Muscle of leg (tissue), 11 donors: Measurements from ENCODE around the gene RASA1. TPM values are rescaled to one million over a fixed set of nuclear protein-coding genes. Genes with fewer than 3 reads are reported as not detected.

ENCODE experiments used
- DNase-seq: peaks from one replicate; pipeline ENCODE4 v3.0.0; 2013
- H3K27ac ChIP-seq: one replicate; pipeline ENCODE4 v1.5.1; 2013; ENCODE audit warnings: mild to moderate bottlenecking, low read length, control low read depth
- H3K27me3 ChIP-seq: one replicate; pipeline ENCODE4 v1.6.1; 2013; ENCODE audit warnings: low read length; ENCODE audit not compliant: control insufficient read depth, insufficient read depth
- H3K36me3 ChIP-seq: one replicate; pipeline ENCODE4 v1.6.1; 2013; ENCODE audit warnings: low read length; ENCODE audit not compliant: control insufficient read depth, insufficient read depth
- H3K4me1 ChIP-seq: one replicate; pipeline ENCODE4 v1.6.1; 2013; ENCODE audit warnings: low read length; ENCODE audit not compliant: control insufficient read depth, insufficient read depth
- H3K4me3 ChIP-seq: one replicate; pipeline ENCODE4 v1.5.1; 2013; ENCODE audit warnings: low read length, control low read depth
- H3K9me3 ChIP-seq: replicated peaks from 2 replicates; pipeline ENCODE4 v1.6.1; 2013; ENCODE audit warnings: low read depth, low read length; ENCODE audit not compliant: control insufficient read depth
- WGBS: methylation state at CpG from one replicate; pipeline ENCODE4 v1.1.5; 2013; ENCODE audit warnings: missing lambda C conversion rate; ENCODE audit not compliant: insufficient coverage; 5-methylcytosine and 5-hydroxymethylcytosine counted together
- polyA plus RNA-seq, 8 donors: library from polyadenylated mRNA; unstranded; fragments of 120-200 nt; gene quantifications; one replicate each; pipeline versions ENCODE4 v1.2.1 to v1.2.3, GENCODE V29; 2013; ENCODE audit warnings: inconsistent platforms in 1 of 8, low replicate concordance in 1 of 8; ENCODE audit not compliant: insufficient read length in 8 of 8, insufficient read depth in 1 of 8
- total RNA-seq: library from RNA; stranded (reverse); fragments of 120-200 nt; gene quantifications from one replicate; pipeline ENCODE4 v1.2.4, GENCODE V29; 2013

Gene RASA1
- total and polyA plus RNA-seq, 9 donors: 22.6 to 35.9 (median 27.7) TPM

- H3K9me3 ChIP-seq: no peaks in the 10 kb centered on the region
- H3K27ac ChIP-seq: no peak overlapping the region
- no peaks in the 10 kb centered on the region for H3K4me1 ChIP-seq
- no peaks in the 10 kb centered on the region for H3K27me3 ChIP-seq
- no peak overlapping the region for H3K4me3 ChIP-seq
- WGBS: no CpG with 5 or more reads among the region's 1 CpG
- H3K36me3 ChIP-seq: peaks cover 18% of the 10 kb centered on the region
- DNase-seq: no peak
Observed at GRCh38 chr5:87382224-87382623, 114.5 kb downstream of the RASA1 start.

- no peaks in the 10 kb centered on the region for H3K27me3 ChIP-seq
- H3K9me3 ChIP-seq: no peaks in the 10 kb centered on the region
- no peaks in the 10 kb centered on the region for H3K4me1 ChIP-seq
- H3K4me3 ChIP-seq: no peak overlapping the region
- no CpG with 5 or more reads among the region's 1 CpG for WGBS
- no peak overlapping the region for H3K27ac ChIP-seq
- peaks cover 11% of the 10 kb centered on the region for H3K36me3 ChIP-seq
- DNase-seq: no peak
Observed at GRCh38 chr5:87383216-87383615, 115.5 kb downstream of the RASA1 start.

- H3K9me3 ChIP-seq: no peaks in the 10 kb centered on the region
- H3K36me3 ChIP-seq: peaks cover 23% of the 10 kb centered on the region
- H3K27me3 ChIP-seq: no peaks in the 10 kb centered on the region
- no CpG with 5 or more reads among the region's 2 CpGs for WGBS
- DNase-seq: no peak
- H3K4me3 ChIP-seq: no peak overlapping the region
- no peak overlapping the region for H3K27ac ChIP-seq
- no peaks in the 10 kb centered on the region for H3K4me1 ChIP-seq
Observed at GRCh38 chr5:87385802-87386201, 118.1 kb downstream of the RASA1 start.

- no peaks in the 10 kb centered on the region for H3K4me1 ChIP-seq
- DNase-seq: no peak
- WGBS: no CpG with 5 or more reads among the region's 2 CpGs
- H3K9me3 ChIP-seq: no peaks in the 10 kb centered on the region
- no peak overlapping the region for H3K27ac ChIP-seq
- peaks cover 24% of the 10 kb centered on the region for H3K36me3 ChIP-seq
- no peak overlapping the region for H3K4me3 ChIP-seq
- no peaks in the 10 kb centered on the region for H3K27me3 ChIP-seq
Observed at GRCh38 chr5:87388129-87388528, 120.4 kb downstream of the RASA1 start.

- DNase-seq: no peak
- no peaks in the 10 kb centered on the region for H3K4me1 ChIP-seq
- H3K27ac ChIP-seq: no peak overlapping the region
- WGBS: 93% methylated on average over 7 of the region's 14 CpGs
- no peaks in the 10 kb centered on the region for H3K9me3 ChIP-seq
- H3K36me3 ChIP-seq: peaks cover 24% of the 10 kb centered on the region
- H3K27me3 ChIP-seq: no peaks in the 10 kb centered on the region
- no peak overlapping the region for H3K4me3 ChIP-seq
Observed at GRCh38 chr5:87389296-87390034, 121.8 kb downstream of the RASA1 start.

GRCh38 chr5:87390075-87390474 is 122.4 kb downstream of the RASA1 start:
- H3K27me3 ChIP-seq: no peaks in the 10 kb centered on the region
- DNase-seq: no peak
- WGBS: no CpG with 5 or more reads among the region's 3 CpGs
- no peaks in the 10 kb centered on the region for H3K9me3 ChIP-seq
- H3K4me1 ChIP-seq: no peaks in the 10 kb centered on the region
- no peak overlapping the region for H3K4me3 ChIP-seq
- H3K36me3 ChIP-seq: peaks cover 24% of the 10 kb centered on the region
- no peak overlapping the region for H3K27ac ChIP-seq

- Histone ChIP-seq H3K4me1 (no peaks in the 10 kb centered on the region), H3K4me3 (no peak overlapping the region), H3K36me3 (peaks cover 27% of the 10 kb centered on the region), H3K9me3 (no peaks in the 10 kb centered on the region), H3K27ac (no peak overlapping the region), H3K27me3 (no peaks in the 10 kb centered on the region)
- peak; percentile 65 for DNase-seq
- 55% methylated on average over 3 of the region's 5 CpGs for WGBS
Observed at GRCh38 chr5:87390576-87391199, 123.0 kb downstream of the RASA1 start.

- 60% methylated on average over 1 of the region's 1 CpG for WGBS
- no peaks in the 10 kb centered on the region for H3K4me1 ChIP-seq
- no peak for DNase-seq
- no peaks in the 10 kb centered on the region for H3K9me3 ChIP-seq
- no peak overlapping the region for H3K4me3 ChIP-seq
- H3K36me3 ChIP-seq: peaks cover 28% of the 10 kb centered on the region
- H3K27me3 ChIP-seq: no peaks in the 10 kb centered on the region
- H3K27ac ChIP-seq: no peak overlapping the region
Observed at GRCh38 chr5:87392170-87392569, 124.5 kb downstream of the RASA1 start.

GRCh38 chr5:87392801-87393200 is 125.1 kb downstream of the RASA1 start:
- no peaks in the 10 kb centered on the region for H3K4me1 ChIP-seq
- H3K9me3 ChIP-seq: no peaks in the 10 kb centered on the region
- DNase-seq: no peak
- H3K4me3 ChIP-seq: no peak overlapping the region
- peaks cover 30% of the 10 kb centered on the region for H3K36me3 ChIP-seq
- no CpG with 5 or more reads among the region's 4 CpGs for WGBS
- H3K27ac ChIP-seq: no peak overlapping the region
- H3K27me3 ChIP-seq: no peaks in the 10 kb centered on the region

- H3K27me3 ChIP-seq: no peaks in the 10 kb centered on the region
- no peaks in the 10 kb centered on the region for H3K4me1 ChIP-seq
- H3K36me3 ChIP-seq: peaks cover 30% of the 10 kb centered on the region
- WGBS: no CpG with 5 or more reads among the region's 2 CpGs
- H3K4me3 ChIP-seq: no peak overlapping the region
- no peaks in the 10 kb centered on the region for H3K9me3 ChIP-seq
- no peak for DNase-seq
- H3K27ac ChIP-seq: no peak overlapping the region
Observed at GRCh38 chr5:87393331-87393730, 125.6 kb downstream of the RASA1 start.
